Measurements from ENCODE around the gene WIPF1. TPM values are rescaled to one million over a fixed set of nuclear protein-coding genes. Genes with fewer than 3 reads are reported as not detected.

WIPF1 gene
- total RNA-seq, 1 donor from 2014 or later = 7.6 TPM

- TF ChIP-seq CTCF (conservative IDR thresholded peaks at IDR 0.05; ENCODE audit: low read depth, low read length) = no peak
- H3K4me3 ChIP-seq (ENCODE audit: low read depth, low read length) = no peak overlapping the region
- DNase-seq (ENCODE audit: low read depth) = no peak
These were observed 27.2 kb downstream of the WIPF1 start for GRCh38 chr2:174570318-174570958.

- no peak for TF ChIP-seq CTCF (conservative IDR thresholded peaks at IDR 0.05; ENCODE audit: low read depth, low read length)
- no peak overlapping the region for H3K4me3 ChIP-seq (ENCODE audit: low read depth, low read length)
- no peak for DNase-seq (ENCODE audit: low read depth)
These were observed 27.9 kb downstream of the WIPF1 start for GRCh38 chr2:174569678-174570077.

GRCh38 chr2:174568425-174568824 is 29.2 kb downstream of the WIPF1 start:
- no peak for TF ChIP-seq CTCF (conservative IDR thresholded peaks at IDR 0.05; ENCODE audit: low read depth, low read length)
- no peak for DNase-seq (ENCODE audit: low read depth)
- H3K4me3 ChIP-seq (ENCODE audit: low read depth, low read length) = no peak overlapping the region

GRCh38 chr2:174566871-174567270 is 30.7 kb downstream of the WIPF1 start:
- H3K4me3 ChIP-seq (ENCODE audit: low read depth, low read length) = no peak overlapping the region
- TF ChIP-seq CTCF (conservative IDR thresholded peaks at IDR 0.05; ENCODE audit: low read depth, low read length) = no peak
- DNase-seq (ENCODE audit: low read depth) = no peak

- H3K4me3 ChIP-seq (ENCODE audit: low read depth, low read length) = no peak overlapping the region
- DNase-seq (ENCODE audit: low read depth) = no peak
- no peak for TF ChIP-seq CTCF (conservative IDR thresholded peaks at IDR 0.05; ENCODE audit: low read depth, low read length)
These were observed 33.9 kb downstream of the WIPF1 start for GRCh38 chr2:174563530-174564282.

GRCh38 chr2:174561972-174562370 is 35.6 kb downstream of the WIPF1 start:
- TF ChIP-seq CTCF (conservative IDR thresholded peaks at IDR 0.05; ENCODE audit: low read depth, low read length) = no peak
- H3K4me3 ChIP-seq (ENCODE audit: low read depth, low read length) = no peak overlapping the region
- DNase-seq (ENCODE audit: low read depth) = no peak
